ENCODE measurements around the gene ZNF10. TPM values are rescaled to one million over a fixed set of nuclear protein-coding genes. Genes with fewer than 3 reads are reported as not detected.
A peak's percentile ranks its signal among the peaks of the same experiment; 100 is the strongest.

ZNF10 gene
- total RNA-seq: 1 to 10 TPM; 2.2 to 8.8 (median 5.1) TPM

DNA sequence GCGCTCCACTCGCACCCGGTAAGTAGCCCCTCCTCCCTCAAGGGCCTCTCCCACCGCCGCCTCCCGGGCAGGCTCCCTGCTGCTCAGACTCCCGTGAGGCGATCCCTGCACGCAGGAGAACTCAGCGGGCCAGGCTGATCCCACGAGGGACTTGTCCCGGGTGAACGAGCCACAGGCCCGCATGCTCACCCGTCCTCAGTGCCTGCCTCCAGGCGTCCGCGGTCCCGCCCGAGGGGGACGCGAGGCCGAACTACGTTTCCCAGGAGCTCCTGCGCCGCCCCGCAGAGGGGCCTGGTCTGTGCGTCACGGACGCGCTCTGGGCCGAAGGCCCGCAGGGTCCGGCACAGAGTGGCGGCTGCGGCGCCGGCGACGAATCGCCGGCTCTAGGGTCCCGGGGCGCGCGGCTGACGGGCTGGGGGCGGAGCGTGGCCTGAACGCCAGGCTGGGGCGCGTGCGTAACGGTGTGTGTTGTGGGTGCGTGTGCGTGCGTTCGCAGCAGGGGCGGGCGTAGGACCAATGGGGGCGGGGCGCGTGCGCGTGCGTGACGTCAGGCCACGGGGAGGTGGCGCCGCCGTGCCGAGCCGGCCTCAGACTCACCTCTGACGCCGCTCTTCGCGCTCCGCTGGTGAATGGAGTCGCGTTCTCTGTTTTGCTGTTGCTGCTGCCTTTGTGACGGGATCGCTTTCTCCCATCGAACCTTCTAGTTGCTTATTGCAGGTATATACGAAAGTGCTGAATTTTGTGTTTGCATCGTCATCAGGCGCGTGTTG, at the start of gene ZNF10, which contains the start of gene ZNF891:
TSS of gene ZNF10 (plus strand) at position 590 of the 770 bp plus-strand sequence. CDS start 13,866 bp downstream, outside the sequence.
TSS of gene ZNF891 (minus strand) at position 237 of the 770 bp plus-strand sequence. CDS start 8,356 bp downstream, outside the sequence.
- 0% methylated on average over 43 to 63 of the region's 87 CpGs for WGBS, 2 donors
- intact Hi-C loops (cut with DNase I; ENCODE audit: low total_unique reads): no loop called here
- DNase-seq (ENCODE audit: low spot score in 2 of 2): peak; percentile 94 to 99
- TF ChIP-seq, protein P1, sequence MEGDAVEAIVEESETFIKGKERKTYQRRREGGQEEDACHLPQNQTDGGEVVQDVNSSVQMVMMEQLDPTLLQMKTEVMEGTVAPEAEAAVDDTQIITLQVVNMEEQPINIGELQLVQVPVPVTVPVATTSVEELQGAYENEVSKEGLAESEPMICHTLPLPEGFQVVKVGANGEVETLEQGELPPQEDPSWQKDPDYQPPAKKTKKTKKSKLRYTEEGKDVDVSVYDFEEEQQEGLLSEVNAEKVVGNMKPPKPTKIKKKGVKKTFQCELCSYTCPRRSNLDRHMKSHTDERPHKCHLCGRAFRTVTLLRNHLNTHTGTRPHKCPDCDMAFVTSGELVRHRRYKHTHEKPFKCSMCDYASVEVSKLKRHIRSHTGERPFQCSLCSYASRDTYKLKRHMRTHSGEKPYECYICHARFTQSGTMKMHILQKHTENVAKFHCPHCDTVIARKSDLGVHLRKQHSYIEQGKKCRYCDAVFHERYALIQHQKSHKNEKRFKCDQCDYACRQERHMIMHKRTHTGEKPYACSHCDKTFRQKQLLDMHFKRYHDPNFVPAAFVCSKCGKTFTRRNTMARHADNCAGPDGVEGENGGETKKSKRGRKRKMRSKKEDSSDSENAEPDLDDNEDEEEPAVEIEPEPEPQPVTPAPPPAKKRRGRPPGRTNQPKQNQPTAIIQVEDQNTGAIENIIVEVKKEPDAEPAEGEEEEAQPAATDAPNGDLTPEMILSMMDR (IDR thresholded peaks at IDR 0.05): no peak
- no peak for TF ChIP-seq POLR2A (IDR thresholded peaks at IDR 0.05)
- peak within 1 kb of the TSS; percentile 75 for H3K4me3 ChIP-seq (ENCODE audit: low read depth, poor library complexity, severe bottlenecking)

DNA sequence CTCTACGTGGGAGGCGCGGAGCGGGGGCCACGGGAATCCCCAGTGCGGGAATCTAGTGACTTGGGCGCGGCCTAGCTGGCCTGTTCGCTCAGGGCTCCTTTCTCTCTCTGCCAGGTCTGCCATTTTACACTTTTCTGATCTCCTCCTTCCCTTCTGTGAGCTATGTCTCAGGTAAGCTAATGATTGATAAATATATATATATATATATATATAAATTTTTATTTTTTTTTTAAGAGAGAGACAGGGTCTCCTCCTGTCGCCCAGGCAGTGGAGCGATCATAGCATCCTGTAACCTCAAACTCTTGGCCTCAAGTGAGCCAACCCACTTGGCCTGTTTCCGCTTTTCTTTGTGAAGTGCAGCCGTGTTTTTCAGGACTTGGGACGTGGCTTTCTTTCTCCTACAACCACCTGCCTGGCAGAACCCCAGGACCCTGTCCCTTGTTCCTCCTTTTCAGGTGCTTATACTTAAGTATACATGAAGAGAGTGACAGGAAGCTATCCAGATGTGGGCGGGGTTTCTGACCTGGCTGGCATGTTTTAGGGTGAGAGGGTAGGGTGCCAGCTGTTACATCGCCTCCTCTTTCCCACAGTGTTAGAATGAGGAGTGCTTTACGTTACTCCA, 49.2 kb upstream of the ZNF10 start:
- peak in 1 of 2 donors; percentile 29 for DNase-seq (ENCODE audit: low spot score in 2 of 2)
- WGBS, 2 donors: 27 to 29% methylated on average over 17 of the region's 17 CpGs
- intact Hi-C loops (cut with DNase I; ENCODE audit: low total_unique reads): no loop called here
- TF ChIP-seq, protein P1 (IDR thresholded peaks at IDR 0.05): no peak
- no peak for TF ChIP-seq POLR2A (IDR thresholded peaks at IDR 0.05)
- H3K4me3 ChIP-seq (ENCODE audit: low read depth, poor library complexity, severe bottlenecking): peak overlapping the region; percentile 85

DNA sequence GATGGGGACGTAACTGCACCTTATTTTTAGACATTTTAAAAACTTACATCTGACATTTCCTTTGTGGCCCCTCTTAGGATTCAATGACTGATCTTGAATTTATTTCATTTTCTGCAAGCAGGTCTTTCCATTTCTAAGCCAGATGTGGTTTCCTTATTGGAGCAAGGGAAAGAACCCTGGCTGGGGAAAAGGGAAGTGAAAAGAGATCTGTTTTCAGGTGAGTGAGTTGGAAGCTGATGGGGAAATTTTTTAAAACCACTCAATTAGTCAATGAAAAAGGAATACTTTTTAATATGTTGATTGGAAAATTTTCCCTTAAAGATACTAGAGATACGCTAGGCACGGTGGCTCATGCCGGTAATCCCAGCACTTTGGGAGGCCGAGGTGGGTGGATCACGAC, 47.1 kb upstream of the ZNF10 start:
- H3K4me3 ChIP-seq (ENCODE audit: low read depth, poor library complexity, severe bottlenecking): no peak overlapping the region
- no peak for DNase-seq (ENCODE audit: low spot score in 2 of 2)
- 98 to 100% methylated on average over 6 of the region's 6 CpGs for WGBS, 2 donors
- TF ChIP-seq POLR2A (IDR thresholded peaks at IDR 0.05): no peak
- TF ChIP-seq, protein P1 (IDR thresholded peaks at IDR 0.05): no peak
- intact Hi-C loops (cut with DNase I; ENCODE audit: low total_unique reads): no loop called here

DNA sequence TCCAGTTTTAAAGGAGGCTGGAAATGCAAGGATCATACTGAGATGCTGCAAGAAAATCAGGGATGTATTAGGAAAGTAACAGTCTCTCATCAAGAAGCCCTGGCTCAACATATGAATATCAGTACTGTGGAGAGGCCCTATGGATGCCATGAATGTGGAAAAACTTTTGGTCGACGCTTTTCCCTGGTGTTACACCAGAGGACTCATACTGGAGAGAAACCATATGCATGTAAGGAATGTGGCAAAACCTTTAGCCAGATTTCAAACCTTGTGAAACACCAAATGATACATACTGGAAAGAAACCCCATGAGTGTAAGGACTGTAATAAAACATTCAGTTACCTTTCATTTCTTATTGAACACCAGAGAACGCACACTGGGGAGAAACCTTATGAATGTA, 24.8 kb upstream of the ZNF10 start:
- no peak for DNase-seq (ENCODE audit: low spot score in 2 of 2)
- intact Hi-C loops (cut with DNase I; ENCODE audit: low total_unique reads): no loop called here
- H3K4me3 ChIP-seq (ENCODE audit: low read depth, poor library complexity, severe bottlenecking): no peak overlapping the region
- WGBS, 2 donors: 97 to 100% methylated on average over 3 of the region's 3 CpGs
- TF ChIP-seq, protein P1 (IDR thresholded peaks at IDR 0.05): no peak
- TF ChIP-seq POLR2A (IDR thresholded peaks at IDR 0.05): no peak

DNA sequence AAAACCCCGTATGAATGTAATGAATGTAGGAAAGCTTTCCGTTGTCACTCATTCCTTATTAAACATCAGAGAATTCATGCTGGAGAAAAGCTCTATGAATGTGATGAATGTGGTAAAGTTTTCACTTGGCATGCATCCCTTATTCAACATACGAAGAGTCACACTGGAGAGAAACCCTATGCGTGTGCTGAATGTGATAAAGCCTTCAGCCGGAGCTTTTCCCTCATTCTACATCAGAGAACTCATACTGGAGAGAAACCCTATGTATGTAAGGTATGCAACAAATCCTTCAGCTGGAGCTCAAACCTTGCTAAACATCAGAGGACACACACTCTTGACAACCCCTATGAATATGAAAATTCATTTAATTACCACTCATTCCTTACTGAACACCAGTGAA, 24.2 kb upstream of the ZNF10 start:
- no peak for TF ChIP-seq POLR2A (IDR thresholded peaks at IDR 0.05)
- TF ChIP-seq, protein P1 (IDR thresholded peaks at IDR 0.05): no peak
- no peak overlapping the region for H3K4me3 ChIP-seq (ENCODE audit: low read depth, poor library complexity, severe bottlenecking)
- intact Hi-C loops (cut with DNase I; ENCODE audit: low total_unique reads): no loop called here
- 98 to 99% methylated on average over 5 of the region's 5 CpGs for WGBS, 2 donors
- no peak for DNase-seq (ENCODE audit: low spot score in 2 of 2)
